CD4-positive, alpha-beta T cell treated with Interleukin-17A for 1 hour (primary cell): ENCODE measurements around the gene CADPS.
A peak's percentile ranks its signal among the peaks of the same experiment; 100 is the strongest.

ENCODE experiments used
- DNase-seq: peaks from one replicate; pipeline ENCODE4 v3.0.0-alpha.2; 2020

CADPS gene

GRCh38 chr3:62481962-62482361, 393.3 kb downstream of the CADPS start:
- DNase-seq: no peak

GRCh38 chr3:62480056-62480455, 395.2 kb downstream of the CADPS start:
- no peak for DNase-seq

GRCh38 chr3:62479326-62479725, 395.9 kb downstream of the CADPS start:
- DNase-seq: no peak

GRCh38 chr3:62475306-62475705, 399.9 kb downstream of the CADPS start:
- no peak for DNase-seq

- no peak for DNase-seq
Measured at GRCh38 chr3:62467966-62468722, 407.1 kb downstream of the CADPS start.

GRCh38 chr3:62462788-62463187, 412.4 kb downstream of the CADPS start:
- DNase-seq: no peak

GRCh38 chr3:62462104-62462762, 413.0 kb downstream of the CADPS start:
- DNase-seq: no peak

- DNase-seq: no peak
Measured at GRCh38 chr3:62454916-62455315, 420.3 kb downstream of the CADPS start.

GRCh38 chr3:62453448-62453847, 421.8 kb downstream of the CADPS start:
- DNase-seq: no peak

GRCh38 chr3:62451211-62451887, 423.9 kb downstream of the CADPS start:
- no peak for DNase-seq

- no peak for DNase-seq
Measured at GRCh38 chr3:62446337-62446940, 428.8 kb downstream of the CADPS start.

GRCh38 chr3:62445275-62445674, 429.9 kb downstream of the CADPS start:
- peak; percentile 39 for DNase-seq

- DNase-seq: no peak
Measured at GRCh38 chr3:62439978-62440377, 435.2 kb downstream of the CADPS start.

GRCh38 chr3:62439176-62439813, 435.9 kb downstream of the CADPS start:
- DNase-seq: no peak

GRCh38 chr3:62436785-62437184, 438.4 kb downstream of the CADPS start:
- no peak for DNase-seq

- no peak for DNase-seq
Measured at GRCh38 chr3:62433396-62433795, 441.8 kb downstream of the CADPS start.

GRCh38 chr3:62421207-62421606, 454.0 kb downstream of the CADPS start:
- no peak for DNase-seq

GRCh38 chr3:62416144-62416543, 459.1 kb downstream of the CADPS start:
- no peak for DNase-seq

GRCh38 chr3:62415312-62415801, 459.9 kb downstream of the CADPS start:
- no peak for DNase-seq

- DNase-seq: no peak
Measured at GRCh38 chr3:62414786-62415185, 460.4 kb downstream of the CADPS start.

- DNase-seq: no peak
Measured at GRCh38 chr3:62413687-62414086, 461.5 kb downstream of the CADPS start.

GRCh38 chr3:62406945-62407344, 468.3 kb downstream of the CADPS start:
- DNase-seq: no peak

- no peak for DNase-seq
Measured at GRCh38 chr3:62405566-62405965, 469.6 kb downstream of the CADPS start.
